Measurements from ENCODE around the gene DNAH10.
"Not testable (repeated sequence)": the region's sequence is repeated elsewhere in the genome, so short reads cannot be mapped to it uniquely, and the experiment has no call there.

Gene DNAH10

GRCh38 chr12:123747309-123747708 is 14.8 kb upstream of the DNAH10 start:
- no peak for DNase-seq

GRCh38 chr12:123748161-123748560 is 13.9 kb upstream of the DNAH10 start:
- DNase-seq: no peak

- no peak for DNase-seq
Observed at GRCh38 chr12:123748661-123749060, 13.4 kb upstream of the DNAH10 start.

- DNase-seq: no peak
Observed at GRCh38 chr12:123749355-123749754, 12.7 kb upstream of the DNAH10 start.

- no peak for DNase-seq
Observed at GRCh38 chr12:123750159-123750656, 11.9 kb upstream of the DNAH10 start.

GRCh38 chr12:123752046-123752445 is 10.1 kb upstream of the DNAH10 start:
- no peak for DNase-seq

- no peak for DNase-seq
Observed at GRCh38 chr12:123754041-123754772, 7.9 kb upstream of the DNAH10 start.

GRCh38 chr12:123757561-123757960 is 4.5 kb upstream of the DNAH10 start:
- DNase-seq: no peak

GRCh38 chr12:123760267-123760938 is 1.7 kb upstream of the DNAH10 start:
- no peak for DNase-seq

- no peak for DNase-seq
Observed at GRCh38 chr12:123762715-123763052, 583 bp downstream of the DNAH10 start.

- no peak for DNase-seq
Observed at GRCh38 chr12:123763093-123763492, 992 bp downstream of the DNAH10 start.

- DNase-seq: no peak
Observed at GRCh38 chr12:123764109-123764508, 2.0 kb downstream of the DNAH10 start.

- no peak for DNase-seq
Observed at GRCh38 chr12:123765504-123766035, 3.5 kb downstream of the DNAH10 start.

- no peak for DNase-seq
Observed at GRCh38 chr12:123767613-123768012, 5.5 kb downstream of the DNAH10 start.

- DNase-seq: no peak
Observed at GRCh38 chr12:123771261-123771660, 9.2 kb downstream of the DNAH10 start.

GRCh38 chr12:123772074-123772473 is 10.0 kb downstream of the DNAH10 start:
- no peak for DNase-seq

GRCh38 chr12:123773375-123773774 is 11.3 kb downstream of the DNAH10 start:
- no peak for DNase-seq

GRCh38 chr12:123779551-123779950 is 17.4 kb downstream of the DNAH10 start:
- no peak for DNase-seq

GRCh38 chr12:123782997-123783792 is 21.1 kb downstream of the DNAH10 start:
- DNase-seq: no peak

- no peak for DNase-seq
Observed at GRCh38 chr12:123787466-123787865, 25.4 kb downstream of the DNAH10 start.

- DNase-seq: no peak
Observed at GRCh38 chr12:123788541-123788940, 26.4 kb downstream of the DNAH10 start.

GRCh38 chr12:123789422-123789821 is 27.3 kb downstream of the DNAH10 start:
- DNase-seq: not testable (repeated sequence)

- no peak for DNase-seq
Observed at GRCh38 chr12:123790905-123791467, 28.9 kb downstream of the DNAH10 start.

Measured in NCI-H524 (cell line).